ENCODE results near the gene GTF3A.

GRCh38 chr13:27465611-27466010, 41.2 kb downstream of the GTF3A start:
- TF ChIP-seq POLR2A (IDR thresholded peaks at IDR 0.05) (no peak), CTCF (IDR thresholded peaks at IDR 0.05) (no peak)
